ENCODE data around the gene CLTCL1. TPM values are rescaled to one million over a fixed set of nuclear protein-coding genes. Genes with fewer than 3 reads are reported as not detected.

CLTCL1 gene
- total RNA-seq, 4 donors from 2014 or later, result 8.5 to 19.2 (median 12.8) TPM

DNA sequence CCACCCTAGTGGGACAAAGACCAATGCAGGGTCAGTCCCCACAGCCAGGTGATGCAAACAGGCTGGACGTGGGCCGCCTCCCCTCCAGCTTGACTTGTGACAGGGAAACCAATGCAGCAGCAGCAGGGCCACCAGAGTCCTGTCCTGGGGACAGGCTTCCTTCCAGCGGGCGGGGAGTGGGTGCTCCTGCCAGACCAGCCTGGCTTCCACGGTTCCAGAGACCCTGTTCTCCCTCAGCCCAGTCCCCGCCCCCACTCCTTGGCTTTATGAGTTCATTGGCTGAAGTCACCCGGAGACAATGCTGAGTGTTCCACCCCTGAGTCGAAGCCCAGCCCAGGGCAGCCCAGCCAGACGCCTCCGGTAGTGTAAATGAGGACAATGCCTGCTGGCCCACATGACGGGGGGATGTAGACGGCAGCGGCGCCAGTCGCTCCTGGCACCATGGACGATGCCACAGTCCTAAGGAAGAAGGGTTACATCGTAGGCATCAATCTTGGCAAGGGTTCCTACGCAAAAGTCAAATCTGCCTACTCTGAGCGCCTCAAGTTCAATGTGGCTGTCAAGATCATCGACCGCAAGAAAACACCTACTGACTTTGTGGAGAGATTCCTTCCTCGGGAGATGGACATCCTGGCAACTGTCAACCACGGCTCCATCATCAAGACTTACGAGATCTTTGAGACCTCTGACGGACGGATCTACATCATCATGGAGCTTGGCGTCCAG, 160.4 kb downstream of the CLTCL1 start, which contains the start of gene TSSK2:
TSSK2 (plus strand) TSS at position 350 of the 726 bp plus-strand sequence; CDS start at position 442, 92 bp downstream.
- H3K4me3 ChIP-seq (replicated peaks in 1 of 3), result no peak within 1 kb of the TSS
- intact Hi-C loops (cut with DNase I), result no loop called here
- no peaks in the 10 kb centered on the region for H3K9me3 ChIP-seq
- H3K36me3 ChIP-seq, result peaks cover 18 to 19% of the 10 kb centered on the region in 2 donors
- 91 to 93% methylated on average over 23 to 25 of the region's 27 CpGs for WGBS, 2 donors
- TF ChIP-seq POLR2A (IDR thresholded peaks at IDR 0.05) (no peak), CTCF (IDR thresholded peaks at IDR 0.05) (no peak)
- no peak within 1 kb of the TSS for H3K27ac ChIP-seq
- H3K4me1 ChIP-seq, result no peaks in the 10 kb centered on the region
- H3K27me3 ChIP-seq, result no peaks in the 10 kb centered on the region
- no peak for DNase-seq

DNA sequence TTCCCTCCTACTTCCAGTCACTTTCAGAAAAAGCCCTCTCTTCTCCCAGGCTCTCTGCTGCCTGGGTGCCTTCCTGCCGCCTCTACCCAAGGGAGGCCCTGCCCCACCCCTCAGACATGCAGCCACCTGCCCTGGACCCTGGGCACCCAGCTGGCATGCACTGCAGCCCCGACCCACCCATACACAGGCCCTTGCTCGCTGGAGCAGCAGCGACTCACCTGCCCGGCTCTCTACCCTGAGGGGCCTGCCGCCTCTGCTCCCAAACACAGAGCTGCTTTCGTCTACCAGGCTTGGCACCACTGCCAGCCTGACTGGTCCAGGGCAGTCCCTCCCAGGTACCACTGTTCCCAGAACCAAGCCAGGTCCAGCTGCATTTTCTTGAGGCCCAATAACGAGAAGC, 161.6 kb downstream of the CLTCL1 start:
- TF ChIP-seq CTCF (IDR thresholded peaks at IDR 0.05) (no peak), POLR2A (IDR thresholded peaks at IDR 0.05) (no peak)
- no peaks in the 10 kb centered on the region for H3K9me3 ChIP-seq
- intact Hi-C loops (cut with DNase I), result no loop called here
- no peak overlapping the region for H3K27ac ChIP-seq
- no peaks in the 10 kb centered on the region for H3K27me3 ChIP-seq
- H3K4me1 ChIP-seq, result no peaks in the 10 kb centered on the region
- 86 to 90% methylated on average over 8 of the region's 8 CpGs for WGBS, 2 donors
- no peak for DNase-seq
- H3K36me3 ChIP-seq, result peaks cover 13 to 15% of the 10 kb centered on the region in 2 donors
- H3K4me3 ChIP-seq (replicated peaks in 1 of 3), result no peak overlapping the region

Small RNAs within 50 kb of the gene (small RNA-seq; reads per million reads assigned to genes)
- gene AC000081.1 (not detected), gene RF00398 (not detected)

Other genes starting within 250 kb of the CLTCL1 start
- gene DGCR2, start 169.3 kb downstream of the CLTCL1 start, total RNA-seq, result 100 to 1,000 TPM in 1 of 4 donors, 10 to 100 TPM in 3; 49.3 to 106 (median 86.9) TPM
- gene TSSK2, start 160.4 kb downstream of the CLTCL1 start, total RNA-seq, result under 1 TPM in 3 of 4 donors, not detected in 1; 0.59 to 0.94 (median 0.78) TPM
- 10 to 100 TPM; 12.1 to 17.7 (median 15.0) TPM for gene ESS2, start 147.1 kb downstream of the CLTCL1 start, total RNA-seq
- gene GSC2, start 141.4 kb downstream of the CLTCL1 start, total RNA-seq, result not detected
- 10 to 100 TPM; 38.7 to 79.9 (median 62.1) TPM for gene SLC25A1, start 113.0 kb downstream of the CLTCL1 start, total RNA-seq
- 100 to 1,000 TPM in 2 of 4 donors, 10 to 100 TPM in 2; 63.8 to 139 (median 107) TPM for gene HIRA, start 140.0 kb upstream of the CLTCL1 start, total RNA-seq
- 10 to 100 TPM; 37.5 to 69.3 (median 48.7) TPM for gene MRPL40, start 140.8 kb upstream of the CLTCL1 start, total RNA-seq
- 10 to 100 TPM; 66.9 to 90.0 (median 83.1) TPM for gene C22orf39, start 156.0 kb upstream of the CLTCL1 start, total RNA-seq
- gene UFD1, start 187.5 kb upstream of the CLTCL1 start, total RNA-seq, result 10 to 100 TPM; 29.3 to 52.7 (median 44.2) TPM
- 1 to 10 TPM in 2 of 4 donors, under 1 TPM in 1, not detected in 1; 0.24 to 1.9 (median 1.7) TPM for gene CDC45, start 188.2 kb upstream of the CLTCL1 start, total RNA-seq
- gene CLDN5, start 232.7 kb upstream of the CLTCL1 start, total RNA-seq, result 100 to 1,000 TPM in 2 of 4 donors, 10 to 100 TPM in 2; 71.8 to 303 (median 131) TPM